ENCODE measurements around the gene CPNE1.

Gene CPNE1

DNA sequence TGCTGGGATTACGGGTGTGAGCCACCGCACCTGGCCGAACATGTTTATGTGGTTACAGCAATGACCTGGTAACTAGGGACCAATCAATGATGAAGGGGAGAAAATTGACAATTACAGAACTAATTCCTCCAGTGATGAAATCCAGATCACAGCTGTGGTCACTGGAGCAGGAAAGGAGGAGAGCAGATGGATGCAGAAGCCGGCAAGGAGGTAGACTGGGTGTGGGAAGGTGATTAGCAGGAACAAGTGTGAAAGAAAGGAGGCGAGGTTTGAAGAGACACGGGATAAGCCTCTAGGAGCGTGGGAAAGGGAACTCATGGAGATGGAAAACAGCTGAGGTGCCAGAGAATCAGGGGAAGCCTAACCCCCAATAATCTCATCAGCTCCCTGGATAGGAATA is 66.2 kb downstream of the CPNE1 start:
- no peak for DNase-seq

DNA sequence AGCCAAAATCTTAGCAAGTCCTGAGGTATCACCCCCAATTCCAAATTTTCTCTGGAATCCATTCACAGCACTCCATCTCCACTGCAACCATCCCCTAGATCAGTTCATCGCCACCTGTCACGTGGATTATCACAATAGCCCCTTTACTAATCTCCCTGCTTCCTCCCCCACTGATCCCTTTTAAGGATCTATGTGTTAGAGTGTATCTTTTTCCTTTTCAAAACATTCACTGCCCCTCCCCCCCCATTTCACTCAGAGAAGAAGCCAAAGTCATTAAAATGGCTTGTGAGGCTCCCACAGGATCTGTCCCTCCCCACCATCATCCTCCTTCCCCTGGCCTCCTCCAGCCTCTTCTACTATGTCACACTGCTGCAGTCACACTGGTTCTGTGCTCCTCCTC is 67.5 kb downstream of the CPNE1 start:
- no peak for DNase-seq

DNA sequence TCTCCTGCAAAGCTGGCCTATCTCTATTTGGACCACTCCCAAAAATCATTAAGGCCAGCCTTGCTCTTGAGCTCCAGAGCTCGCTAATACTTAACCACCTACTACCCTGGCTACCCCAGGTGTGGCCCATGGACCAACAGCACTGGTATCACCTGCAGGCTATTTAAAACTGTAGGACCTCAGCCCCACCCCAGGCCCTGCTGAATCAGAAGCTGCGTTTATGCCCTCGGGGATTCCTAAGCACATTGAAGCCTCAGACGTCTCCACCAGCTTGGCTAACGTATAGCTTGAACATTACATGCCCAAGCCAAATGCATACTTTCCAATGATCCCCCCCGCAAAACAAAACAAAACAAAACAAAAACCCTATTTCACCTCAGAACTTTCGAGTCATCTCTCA is 68.8 kb downstream of the CPNE1 start:
- DNase-seq = no peak

DNA sequence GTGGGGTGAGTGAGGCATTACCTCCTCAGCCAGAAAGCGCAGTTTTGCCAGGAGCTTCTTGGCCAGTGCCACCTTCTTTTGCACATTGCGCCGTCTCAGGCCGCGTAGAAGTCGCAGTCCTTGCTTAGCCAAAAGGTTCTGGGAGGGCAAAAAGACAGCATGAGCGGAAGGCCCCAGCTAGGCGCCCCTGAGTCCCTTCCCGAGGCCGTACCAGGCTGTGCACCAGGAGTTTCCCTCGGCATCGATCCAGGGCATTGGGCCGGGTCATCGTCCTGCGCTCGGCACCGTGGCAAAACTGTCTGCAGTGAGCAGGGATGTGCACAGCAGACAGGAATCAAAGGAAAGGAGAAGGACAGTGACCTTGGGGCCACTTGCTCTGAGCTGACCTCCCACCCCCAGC is 69.2 kb downstream of the CPNE1 start:
- DNase-seq = no peak

DNA sequence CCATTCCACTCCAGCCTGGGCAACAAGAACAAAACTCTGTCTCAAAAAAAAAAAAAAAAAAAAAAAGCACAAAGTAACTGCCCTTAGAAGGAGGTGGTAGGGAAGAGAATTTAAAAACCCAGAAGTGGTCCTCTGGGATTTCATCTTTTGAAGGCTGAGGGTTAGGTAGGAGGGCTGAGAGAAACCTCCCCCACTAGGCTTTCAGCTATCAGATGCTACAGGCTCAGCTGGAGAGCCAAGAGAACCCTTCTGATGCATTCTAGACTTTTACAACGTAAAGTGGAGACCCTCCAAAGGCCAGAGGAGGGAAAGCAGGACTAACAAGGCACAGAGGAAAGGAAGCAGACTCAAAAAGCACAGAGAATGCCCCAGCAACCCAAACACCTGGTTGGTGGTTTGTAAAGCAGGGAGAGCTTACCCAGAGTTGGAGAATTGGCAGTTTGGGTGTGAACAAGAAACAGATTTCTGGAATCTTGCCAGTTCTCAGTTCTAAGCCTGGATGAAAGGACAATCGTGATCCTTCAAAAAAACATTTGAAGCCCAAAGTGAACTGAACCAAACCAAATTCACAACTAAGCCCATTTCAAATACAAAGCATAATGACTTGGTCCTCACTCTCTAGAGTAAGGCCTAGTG is 72.2 kb downstream of the CPNE1 start:
- DNase-seq = no peak

DNA sequence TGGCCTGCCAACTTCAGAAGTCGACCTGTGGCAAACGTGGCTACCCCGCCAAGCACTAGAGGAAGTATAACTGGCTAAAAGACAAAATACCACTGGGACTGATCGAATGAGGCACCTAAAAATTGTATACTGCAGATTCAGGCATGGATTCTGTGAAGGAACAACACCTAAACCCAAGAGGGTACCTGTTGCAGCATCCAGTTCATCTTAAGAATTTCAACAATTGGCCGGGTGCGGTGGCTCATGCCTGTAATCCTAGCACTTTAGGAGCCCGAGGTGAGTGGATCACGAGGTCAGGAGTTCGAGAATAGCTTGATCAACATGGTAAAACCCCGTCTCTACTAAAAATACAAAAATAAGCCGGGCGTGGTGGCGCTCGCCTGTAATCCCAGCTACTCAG is 76.3 kb downstream of the CPNE1 start:
- no peak for DNase-seq

DNA sequence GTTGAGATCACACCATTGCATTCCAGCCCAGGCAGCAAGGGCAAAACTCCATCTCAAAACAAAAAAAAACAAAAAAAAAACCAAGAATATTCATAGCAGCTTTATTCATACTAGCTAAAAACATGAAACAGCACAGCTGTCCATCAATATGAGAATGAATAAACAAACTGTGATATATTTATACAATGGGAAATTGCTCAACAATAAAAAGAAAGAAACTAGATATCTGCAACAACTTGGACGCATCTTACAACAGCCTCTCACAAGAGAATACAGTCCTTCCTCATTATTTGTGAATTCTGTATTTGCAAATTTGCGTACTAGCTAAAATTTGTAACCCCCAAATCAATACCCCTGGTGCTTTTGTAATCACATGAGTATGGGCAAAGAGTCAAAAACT is 77.3 kb downstream of the CPNE1 start:
- no peak for DNase-seq

DNA sequence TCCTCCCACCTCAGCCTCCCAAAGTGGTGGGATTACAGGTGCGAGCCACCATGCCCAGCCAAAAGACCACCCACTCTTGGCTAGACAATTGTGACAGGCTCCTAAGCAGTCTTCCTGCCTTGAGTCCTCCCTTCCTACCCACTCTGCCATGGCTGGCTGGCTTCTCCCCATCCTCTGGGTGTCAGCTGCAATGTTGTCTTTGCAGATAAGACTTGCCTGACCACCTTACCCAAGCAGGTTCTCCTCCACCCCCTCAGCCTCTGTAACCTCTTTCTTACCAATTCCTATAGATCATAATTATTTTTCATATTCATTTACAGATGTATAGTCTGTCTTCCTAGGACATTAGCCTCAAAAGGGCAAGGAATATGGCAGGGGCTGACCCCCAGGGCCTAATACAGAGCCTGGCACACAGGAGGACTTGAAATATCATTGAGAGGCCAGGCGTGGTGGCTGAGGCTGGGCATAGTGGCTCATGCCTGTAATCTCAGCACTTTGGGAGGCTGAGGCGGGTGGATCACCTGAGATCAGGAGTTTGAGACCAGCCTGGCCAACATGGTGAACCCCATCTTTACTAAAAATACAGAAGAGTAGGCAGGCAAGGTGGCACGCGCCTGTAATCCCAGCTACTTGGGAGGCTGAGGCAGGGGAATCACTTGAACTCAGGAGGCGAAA is 77.8 kb downstream of the CPNE1 start:
- no peak for DNase-seq

DNA sequence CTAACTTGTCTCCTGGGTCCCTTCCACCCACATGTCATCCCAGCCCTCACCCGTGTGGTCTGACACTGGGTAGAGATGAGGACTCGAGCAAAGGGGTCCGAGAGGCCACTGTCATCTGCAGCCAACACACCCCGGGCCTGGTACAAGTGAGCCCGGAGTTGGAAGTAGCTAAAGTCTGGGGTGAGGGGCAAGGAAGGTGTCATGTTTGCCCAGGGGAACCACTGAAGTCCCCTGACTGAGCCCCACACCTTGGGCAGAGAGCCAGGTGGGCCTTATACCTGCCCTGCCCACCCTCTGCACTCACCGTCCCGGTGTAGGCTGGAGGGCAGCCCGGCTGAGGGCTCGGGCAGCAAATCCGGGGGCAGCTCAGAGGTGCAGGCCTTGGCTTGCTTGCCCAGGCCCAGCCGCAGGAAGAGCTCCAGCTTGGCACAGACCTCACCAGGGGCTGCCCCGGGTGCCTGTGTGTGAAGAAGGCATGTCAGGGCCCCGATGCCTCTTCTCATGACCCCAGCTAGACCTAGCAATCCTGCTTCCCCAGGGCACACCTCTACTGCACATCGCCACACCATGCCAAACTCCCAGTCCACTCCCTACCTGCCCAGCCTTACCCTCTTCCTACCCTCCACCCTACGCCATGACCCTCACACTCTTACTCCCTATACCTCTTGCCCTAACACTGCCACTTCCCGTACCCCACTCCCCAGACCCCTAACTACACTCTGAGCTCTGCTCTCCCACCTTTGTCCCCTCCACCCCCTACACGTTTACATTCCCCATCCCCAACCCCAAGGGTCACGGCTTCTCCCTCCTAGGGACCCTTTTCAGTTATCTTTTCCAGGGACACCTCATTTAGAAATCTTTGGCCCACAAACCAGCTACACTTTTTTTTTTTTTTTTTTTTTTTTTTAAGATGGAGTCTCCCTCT is 80.8 kb downstream of the CPNE1 start:
- no peak for DNase-seq

DNA sequence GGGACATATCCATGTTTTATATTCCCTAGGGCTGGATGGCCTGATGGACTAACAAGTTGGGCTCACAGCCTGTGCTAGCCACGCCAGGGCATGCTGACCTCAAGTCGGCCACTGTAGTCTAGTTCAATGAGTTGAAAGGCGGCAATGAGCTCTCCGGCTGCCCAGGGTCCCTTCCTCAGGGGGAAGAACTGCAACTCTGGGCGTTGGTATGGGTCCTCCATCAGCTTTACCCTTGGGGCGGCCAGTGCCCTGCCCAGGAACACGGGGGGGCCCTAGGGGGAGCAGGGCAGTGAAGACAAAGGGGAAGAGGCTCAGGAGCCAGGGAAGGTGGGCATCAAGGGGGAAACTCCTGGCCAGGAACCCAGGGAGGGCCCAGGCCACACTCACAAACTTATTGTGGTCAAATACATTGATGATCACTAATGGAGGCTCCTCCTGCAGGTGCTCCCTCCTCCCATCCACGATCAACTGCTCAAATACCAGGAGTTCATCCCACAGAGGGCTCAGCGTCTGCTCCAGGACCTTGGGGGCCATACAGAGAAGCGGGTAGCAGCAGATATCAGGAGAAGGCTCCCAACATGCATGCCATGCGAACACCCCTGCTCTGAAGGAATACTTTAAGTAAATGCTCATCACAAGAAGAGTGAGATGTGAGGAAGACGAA is 81.8 kb downstream of the CPNE1 start:
- DNase-seq = no peak

DNA sequence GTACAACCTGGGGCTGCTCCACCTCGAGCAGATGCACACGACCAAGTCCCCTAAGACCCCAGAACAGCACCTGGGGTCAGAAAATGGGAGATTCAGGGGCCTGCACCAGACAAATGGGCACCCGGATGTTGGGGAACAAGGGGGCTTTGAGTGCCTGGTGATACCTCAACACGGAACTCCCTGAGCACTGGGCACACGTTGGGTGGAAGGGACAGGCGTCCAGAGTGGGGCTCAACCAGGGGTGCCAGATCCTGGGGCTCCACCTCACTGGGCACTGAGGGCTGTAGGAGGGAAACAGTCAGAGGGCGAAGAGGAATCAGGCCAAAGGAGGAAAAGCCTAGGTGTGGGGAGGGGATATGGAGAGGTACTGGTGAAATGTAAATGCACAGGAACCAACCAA is 82.6 kb downstream of the CPNE1 start:
- no peak for DNase-seq

DNA sequence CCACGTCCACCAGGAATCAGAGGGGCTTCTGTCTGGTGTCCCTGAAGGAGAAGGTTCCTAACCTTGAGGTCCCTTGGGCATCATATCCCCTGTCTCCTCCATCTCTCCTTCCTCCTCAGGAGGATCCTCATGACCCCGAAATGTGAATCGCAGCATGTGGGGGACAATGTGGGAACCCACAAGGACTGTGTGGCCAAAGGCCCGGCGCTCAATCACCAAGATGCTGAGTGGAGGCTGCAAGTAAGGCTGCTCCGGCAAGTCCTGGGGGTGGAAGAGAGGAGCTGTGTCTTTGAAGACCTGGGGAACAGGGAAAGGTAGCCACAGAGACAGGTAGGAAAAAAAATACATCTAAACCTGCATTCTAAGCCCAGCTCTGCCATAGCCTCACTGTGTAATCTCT is 85.5 kb downstream of the CPNE1 start:
- no peak for DNase-seq

DNA sequence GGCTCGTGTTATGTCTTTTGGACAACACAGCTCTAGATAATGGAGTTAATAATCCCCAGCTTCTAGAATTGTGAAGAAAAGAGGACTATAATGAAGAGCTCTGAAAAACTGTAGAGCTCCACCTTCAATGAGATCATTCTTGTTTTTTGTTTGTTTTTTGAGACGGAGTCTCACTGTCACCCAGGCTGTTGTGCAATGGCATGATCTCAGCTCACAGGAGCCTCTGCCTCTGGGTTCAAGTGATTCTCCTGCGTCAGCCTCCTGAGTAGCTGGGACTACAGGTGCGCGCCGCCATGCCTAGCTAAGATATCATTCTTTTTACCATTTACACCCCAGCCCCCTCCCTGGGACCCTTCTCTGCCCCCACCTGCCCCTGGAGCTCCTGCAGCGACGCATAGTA is 86.2 kb downstream of the CPNE1 start:
- no peak for DNase-seq

DNA sequence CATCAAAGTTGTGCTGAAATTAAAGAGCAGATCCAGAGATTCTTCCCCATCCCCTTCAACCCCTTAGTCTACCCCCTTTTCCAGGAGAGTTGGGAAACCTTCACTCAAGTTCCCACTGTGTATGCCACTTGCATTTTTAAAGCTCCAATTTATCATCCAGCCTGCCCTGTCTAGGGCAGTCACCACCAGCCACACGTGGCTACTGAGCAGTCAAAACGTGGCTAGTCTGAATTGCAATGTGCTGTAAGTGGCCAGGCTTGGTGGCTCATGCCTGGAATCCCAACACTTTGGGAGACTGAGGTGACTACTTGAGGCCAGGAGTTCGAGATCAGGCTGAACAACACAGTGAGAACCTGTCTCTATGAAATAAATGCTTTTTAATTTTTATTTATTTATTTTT is 87.9 kb downstream of the CPNE1 start:
- no peak for DNase-seq

All from CD4-positive, alpha-beta T cell treated with Interleukin-12 subunit alpha and Interleukin-12 subunit beta, for 1 hour (primary cell).